HCT116 (cell line): ENCODE measurements around the gene NEURL2. TPM values are rescaled to one million over a fixed set of nuclear protein-coding genes. Genes with fewer than 3 reads are reported as not detected.

Source experiments
- ATAC-seq: fragments of 200-7000 bp; cut with Tn5 transposase; 2 replicates; pipeline ENCODE4 v1.9.1; 2020; ENCODE audit warnings: mild to moderate bottlenecking, moderate library complexity
- BruUV-seq: library from RNA; stranded (reverse); fragments of 400-500 nt; replicated peaks from 2 replicates; lab custom pipeline; 2021; lab: Mats Ljungman, UMichigan
- CTCF ChIA-PET: fragments of 300-600 bp; sonication (Branson Sonifier 250); formaldehyde crosslinking; loops from one replicate; lab custom pipeline; 2021; ENCODE audit warnings: antibody characterized with exemption; lab: Charles Lee
- POLR2A ChIA-PET: fragments of 300-600, 350-600 bp; sonication (Branson Sonifier 250); formaldehyde crosslinking; loops from one replicate; lab custom pipeline; 2021; ENCODE audit warnings: antibody characterized with exemption; lab: Charles Lee
- RAD21 ChIA-PET, 2 experiments: fragments of 300-600 bp; sonication (Branson Sonifier 250); formaldehyde crosslinking; loops; one replicate each; lab custom pipeline; 2023; ENCODE audit warnings: low total read pairs in 2 of 2; ENCODE audit not compliant: uncharacterized antibody in 2 of 2, unreplicated experiment in 2 of 2, low non-redundant PET in 1 of 2; lab: Charles Lee
- DNase-seq: peaks from one replicate; pipeline ENCODE4 v3.0.0-alpha.2; 2010; ENCODE audit warnings: low read depth, low spot score
- H2AFZ ChIP-seq: fragments of 200-600 bp; shearing (Covaris generic), sonication (generic); 2 replicates; pipeline ENCODE4 v1.6.1; 2017; ENCODE audit warnings: low read depth, mixed run types, mixed read lengths, antibody characterized with exemption, low read length; ENCODE audit not compliant: poor library complexity, severe bottlenecking
- H3K27ac ChIP-seq: 2 replicates; pipeline ENCODE4 v1.5.1; 2012; ENCODE audit warnings: low read depth, low read length
- H3K27me3 ChIP-seq: fragments of 200-600 bp; sonication (generic); 2 replicates; pipeline ENCODE4 v1.6.1; 2016; ENCODE audit warnings: mixed run types, low read length, mixed read lengths; ENCODE audit not compliant: insufficient read depth
- H3K36me3 ChIP-seq, 2 experiments: fragments of 200-500 bp in 1 of 2; fragments of 200-600 bp in 1 of 2; sonication (Bioruptor generic) in 1 of 2; sonication (generic) in 1 of 2; 2 replicates each; pipeline versions ENCODE4 v1.5.1 to v1.6.1; 2014 to 2016; ENCODE audit warnings: low read length in 2 of 2, inconsistent platforms in 1 of 2, mixed read lengths in 1 of 2, mixed run types in 1 of 2; ENCODE audit not compliant: insufficient read depth in 2 of 2, control insufficient read depth in 1 of 2
- H3K4me1 ChIP-seq, 2 experiments: fragments of 200-600 bp in 1 of 2; sonication (generic) in 1 of 2; 2 replicates each; pipeline versions ENCODE4 v1.5.1 to v1.6.1; 2012 to 2017; ENCODE audit warnings: low read length in 2 of 2, inconsistent platforms in 1 of 2, mild to moderate bottlenecking in 1 of 2, mixed read lengths in 1 of 2, mixed run types in 1 of 2, moderate library complexity in 1 of 2; ENCODE audit not compliant: insufficient read depth in 2 of 2, control insufficient read depth in 1 of 2
- H3K4me2 ChIP-seq: fragments of 200-600 bp; sonication (generic); 2 replicates; pipeline ENCODE4 v1.6.1; 2017; ENCODE audit warnings: mixed run types, low read length, mixed read lengths
- H3K4me3 ChIP-seq, 2 experiments: fragments of 200-600 bp in 1 of 2; sonication (generic) in 1 of 2; replicated peaks in 1 of 2; 2 replicates each; pipeline ENCODE4 v1.5.1; 2011 to 2016; ENCODE audit warnings: low read length in 2 of 2, control low read depth in 1 of 2, low read depth in 1 of 2, mild to moderate bottlenecking in 1 of 2, mixed read lengths in 1 of 2, mixed run types in 1 of 2
- H3K79me2 ChIP-seq: fragments of 200-600 bp; sonication (generic); 2 replicates; pipeline ENCODE4 v1.6.1; 2017; ENCODE audit warnings: mild to moderate bottlenecking, mixed run types, low read length, moderate library complexity, mixed read lengths; ENCODE audit not compliant: insufficient read depth
- H3K9ac ChIP-seq: fragments of 200-600 bp; sonication (generic); 2 replicates; pipeline ENCODE4 v1.6.1; 2016; ENCODE audit warnings: low read length, mixed read lengths
- H3K9me2 ChIP-seq: fragments of 200-600 bp; sonication (generic), shearing (Covaris generic); 2 replicates; pipeline ENCODE4 v1.6.1; 2017; ENCODE audit warnings: mixed run types, mild to moderate bottlenecking, moderate library complexity; ENCODE audit not compliant: insufficient read depth
- H3K9me3 ChIP-seq, 2 experiments: fragments of 200-500 bp in 1 of 2; fragments of 200-600 bp in 1 of 2; sonication (Bioruptor generic) in 1 of 2; sonication (generic) in 1 of 2; 2 replicates each; pipeline ENCODE4 v1.6.1; 2014 to 2017; ENCODE audit warnings: low read length in 2 of 2, mixed read lengths in 2 of 2, inconsistent platforms in 1 of 2, low read depth in 1 of 2, mild to moderate bottlenecking in 1 of 2, mixed run types in 1 of 2, moderate library complexity in 1 of 2; ENCODE audit not compliant: control insufficient read depth in 1 of 2, insufficient read depth in 1 of 2
- H4K20me1 ChIP-seq: fragments of 200-600 bp; sonication (generic), shearing (Covaris generic); 2 replicates; pipeline ENCODE4 v1.6.1; 2017; ENCODE audit warnings: mixed run types, mild to moderate bottlenecking, moderate library complexity; ENCODE audit not compliant: insufficient read depth
- CBX3 ChIP-seq: IDR thresholded peaks from 2 replicates; pipeline ENCODE4 v1.6.1; 2012; ENCODE audit warnings: low read depth
- CEBPB ChIP-seq: IDR thresholded peaks from 2 replicates; pipeline ENCODE4 v1.6.1; 2012; ENCODE audit warnings: low read depth
- ELF1 ChIP-seq: IDR thresholded peaks from 2 replicates; pipeline ENCODE4 v1.6.1; 2012; ENCODE audit warnings: low read depth, borderline replicate concordance
- FOSL1 ChIP-seq: IDR thresholded peaks from 2 replicates; pipeline ENCODE4 v1.6.1; 2012; ENCODE audit warnings: low read depth
- JUND ChIP-seq: IDR thresholded peaks from 2 replicates; pipeline ENCODE4 v1.6.1; 2012
- MAX ChIP-seq: IDR thresholded peaks from 2 replicates; pipeline ENCODE4 v1.6.1; 2012
- POLR2A ChIP-seq: IDR thresholded peaks from 2 replicates; pipeline ENCODE4 v1.7.0; 2011; ENCODE audit warnings: borderline replicate concordance; ENCODE audit not compliant: insufficient read depth, insufficient read length; ENCODE audit errors: extremely low read depth
- POLR2AphosphoS5 ChIP-seq: IDR thresholded peaks from 2 replicates; pipeline ENCODE4 v1.6.1; 2011; ENCODE audit warnings: mild to moderate bottlenecking, low read depth, low read length, moderate library complexity
- RAD21 ChIP-seq: IDR thresholded peaks from 2 replicates; pipeline ENCODE4 v1.6.1; 2012; ENCODE audit warnings: low read depth, mild to moderate bottlenecking
- REST ChIP-seq: IDR thresholded peaks from 2 replicates; pipeline ENCODE4 v1.6.1; 2012; ENCODE audit warnings: low read depth
- SIN3A ChIP-seq: IDR thresholded peaks from 2 replicates; pipeline ENCODE4 v1.6.1; 2012; ENCODE audit warnings: low read depth
- SP1 ChIP-seq: IDR thresholded peaks from 2 replicates; pipeline ENCODE4 v1.6.1; 2012; ENCODE audit warnings: low read depth
- SRF ChIP-seq: IDR thresholded peaks from 2 replicates; pipeline ENCODE4 v1.6.1; 2012; ENCODE audit warnings: low read depth
- TCF7L2 ChIP-seq: IDR thresholded peaks from 2 replicates; pipeline ENCODE4 v1.7.0; 2011; ENCODE audit warnings: borderline replicate concordance, inconsistent platforms; ENCODE audit not compliant: insufficient read depth, insufficient read length; ENCODE audit errors: extremely low read depth
- YY1 ChIP-seq: IDR thresholded peaks from 2 replicates; pipeline ENCODE4 v1.6.1; 2011; ENCODE audit warnings: low read length, low read depth, moderate library complexity, mild to moderate bottlenecking; ENCODE audit not compliant: insufficient replicate concordance; ENCODE audit errors: extremely low read depth
- ZBTB33 ChIP-seq: IDR thresholded peaks from 2 replicates; pipeline ENCODE4 v1.6.1; 2011; ENCODE audit warnings: mild to moderate bottlenecking, low read length, moderate library complexity; ENCODE audit not compliant: insufficient replicate concordance; ENCODE audit errors: extremely low read depth
- ZFX ChIP-seq: fragments of 450-650 bp; IDR thresholded peaks from 2 replicates; pipeline ENCODE4 v1.6.1; 2017
- ZNF274 ChIP-seq: fragments of 200-500 bp; sonication (Bioruptor generic); IDR thresholded peaks from 2 replicates; pipeline ENCODE4 v1.6.1; 2014; ENCODE audit warnings: mild to moderate bottlenecking, low read depth, low read length, inconsistent platforms
- intact Hi-C: fragments of 100-400 bp; cut with micrococcal nuclease; formaldehyde crosslinking; loops from 2 replicates; pipeline ENCODE4 v1.10.0; 2022
- total RNA-seq: library from RNA; stranded (reverse); gene quantifications from one replicate; pipeline ENCODE4 v1.2.1, GENCODE V29; 2021; ENCODE audit not compliant: unreplicated experiment

The NEURL2 gene
- total RNA-seq, 1 experiment from 2014 or later: 0.96 TPM

- ATAC-seq: no peak
- H2AFZ ChIP-seq: no peak overlapping the region
- no peak overlapping the region for H3K4me2 ChIP-seq
- intact Hi-C loops: no loop called here
- H3K27me3 ChIP-seq: no peaks in the 10 kb centered on the region
- no peak for TF ChIP-seq YY1
- no peak for TF ChIP-seq RAD21
- TF ChIP-seq MAX: no peak
- no peak for TF ChIP-seq JUND
- no peak for TF ChIP-seq ZBTB33
- no peak for TF ChIP-seq CEBPB
- TF ChIP-seq FOSL1: no peak
- no peak for TF ChIP-seq POLR2AphosphoS5
- TF ChIP-seq ZFX: no peak
- TF ChIP-seq SP1: no peak
- no peak for TF ChIP-seq POLR2A
- TF ChIP-seq SRF: no peak
- no peak for TF ChIP-seq SIN3A
- no peak for TF ChIP-seq TCF7L2
- TF ChIP-seq REST: no peak
- no peak for TF ChIP-seq ELF1
- no peak for TF ChIP-seq ZNF274
- TF ChIP-seq CBX3: no peak
- TF ChIP-seq, all 23 proteins: peak for 0
- H3K79me2 ChIP-seq: no peaks in the 10 kb centered on the region
- DNase-seq: no peak
- H3K9me3 ChIP-seq: no peaks in the 10 kb centered on the region
- H4K20me1 ChIP-seq: no peaks in the 10 kb centered on the region
- no peak overlapping the region for H3K4me3 ChIP-seq
- BruUV-seq: no TSS peak
- no peak overlapping the region for H3K9ac ChIP-seq
- ChIA-PET POLR2A (interaction anchor here (1.4 kb wide), 1 partner anchor 9 kb away, joined by 3 read pairs; no protein-coding TSS in a partner anchor), RAD21 (no interaction called here), CTCF (no interaction called here)
- H3K9me2 ChIP-seq: no peaks in the 10 kb centered on the region
- H3K36me3 ChIP-seq: no peaks in the 10 kb centered on the region; a peak in 1 of 4 replicates
- peaks cover 3% of the 10 kb centered on the region in 2 experiments for H3K4me1 ChIP-seq
- no peak overlapping the region for H3K27ac ChIP-seq
These were observed 50.3 kb downstream of the NEURL2 start for GRCh38 chr20:45840700-45841198.
